ENCODE measurements around the gene VDAC2. TPM values are rescaled to one million over a fixed set of nuclear protein-coding genes. Genes with fewer than 3 reads are reported as not detected.

The VDAC2 gene
- total and polyA plus RNA-seq, 2 experiments from 2014 or later = 242 to 311 TPM

- Histone ChIP-seq H3K4me3 (peak overlapping the region; percentile 99), H3K79me2 (replicated peaks; ENCODE audit: insufficient read depth) (peaks cover 67% of the 10 kb centered on the region), H3K4me1 (ENCODE audit: insufficient read depth) (peaks cover 6% of the 10 kb centered on the region), H3K27ac (ENCODE audit: low read depth) (peak overlapping the region; percentile 22; the same call in 1 of the 2 replicates), H4K20me1 (replicated peaks; ENCODE audit: insufficient read depth) (peaks cover 31% of the 10 kb centered on the region), H3K9me2 (ENCODE audit: insufficient read depth) (no peaks in the 10 kb centered on the region), H2AFZ (no peak overlapping the region), H3K27me3 (ENCODE audit: insufficient read depth) (no peaks in the 10 kb centered on the region), H3K36me3 (ENCODE audit: insufficient read depth) (peaks cover 46% of the 10 kb centered on the region), H3K4me2 (peak overlapping the region; percentile 82), H3F3A (replicated peaks; ENCODE audit: low read depth) (0 out of 2 replicates have a peak, but pooled peaks cover 14% of the 10 kb centered on the region)
- ATAC-seq = no peak
- Mint-ChIP-seq H3K36me3 (ENCODE audit: low read depth) (peaks cover 62% of the 10 kb centered on the region), H3K4me1 (peaks cover 26% of the 10 kb centered on the region), H3K27ac (peak overlapping the region; percentile 60; the same call in 1 of the 2 replicates), H3K9me3 (no peaks in the 10 kb centered on the region), H3K27me3 (ENCODE audit: insufficient read depth, low read depth, poor library complexity) (peaks cover 6% of the 10 kb centered on the region), H3K4me3 (peak overlapping the region; percentile 96)
- DNase-seq (ENCODE audit: low spot score) = no peak
- no peak for TF ChIP-seq CTCF (conservative IDR thresholded peaks at IDR 0.05; ENCODE audit: low read depth in 2 of 2)
- no peak for TF ChIP-seq NANOG (IDR thresholded peaks at IDR 0.05; ENCODE audit: borderline replicate concordance)
- TF ChIP-seq ZNF114 (CRISPR knock-in tag; IDR thresholded peaks at IDR 0.05) = no peak
- TF ChIP-seq ETS1 (IDR thresholded peaks at IDR 0.05) = no peak
- no peak for TF ChIP-seq CREB1 (CRISPR knock-in tag; IDR thresholded peaks at IDR 0.05; ENCODE audit: low read depth)
- TF ChIP-seq STAT1 (IDR thresholded peaks at IDR 0.05; ENCODE audit: unreplicated experiment) = no peak
- no peak for TF ChIP-seq POLR2AphosphoS5 (IDR thresholded peaks at IDR 0.05; ENCODE audit: low read depth)
- TF ChIP-seq REST (IDR thresholded peaks at IDR 0.05; ENCODE audit: unreplicated experiment) = no peak
- no peak for TF ChIP-seq ZNF331 (CRISPR knock-in tag; IDR thresholded peaks at IDR 0.05; ENCODE audit: low read depth)
- no peak for TF ChIP-seq ZNF462 (CRISPR knock-in tag; IDR thresholded peaks at IDR 0.05)
- TF ChIP-seq EZH2 (IDR thresholded peaks at IDR 0.05; ENCODE audit: low read depth, unreplicated experiment) = no peak
- no peak for TF ChIP-seq JUNB (IDR thresholded peaks at IDR 0.05; ENCODE audit: unreplicated experiment)
- TF ChIP-seq EZH2phosphoT487 (IDR thresholded peaks at IDR 0.05; ENCODE audit: unreplicated experiment) = no peak
Observed at GRCh38 chr10:75212343-75212742, 1.7 kb downstream of the VDAC2 start.

All from GM23338 (cell line).